NCI-H2081 treated with DMSO at 0.1 percent for 48 hours (cell line): ENCODE measurements around the gene PRICKLE2.

Source experiments
- DNase-seq: peaks from one replicate; lab custom pipeline; 2025; lab: John Stamatoyannopoulos, UW

PRICKLE2 gene

DNA sequence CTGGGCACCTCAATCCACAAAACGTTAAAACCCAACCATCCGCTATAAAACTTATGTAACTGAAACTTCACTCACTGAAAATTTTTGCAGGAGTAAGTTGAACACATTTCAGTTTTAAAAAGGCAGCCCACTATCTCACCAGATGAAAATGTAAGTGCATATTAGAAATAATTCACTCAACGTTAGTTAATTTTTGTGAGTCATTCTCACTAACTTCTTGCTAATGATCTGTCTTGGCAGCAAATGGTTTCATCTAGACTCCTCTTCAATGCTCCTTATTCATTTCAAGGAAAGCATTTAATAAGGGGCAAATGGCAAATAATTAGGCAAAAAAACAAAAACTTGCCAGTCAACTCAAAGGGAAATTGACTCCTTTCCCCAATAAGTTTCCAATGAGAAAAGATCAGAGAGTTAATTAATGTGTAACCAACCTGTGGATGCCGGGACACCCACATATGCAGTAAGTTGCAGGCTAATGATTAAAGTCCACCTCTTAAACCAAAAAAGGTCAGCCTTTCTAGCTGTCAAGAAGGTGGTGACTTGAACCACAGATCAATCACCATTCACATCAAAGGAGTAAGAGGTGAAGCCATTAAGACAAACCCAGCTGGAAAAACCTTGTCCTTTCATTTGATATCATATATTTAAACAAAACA, 22.9 kb upstream of the PRICKLE2 start:
- no peak for DNase-seq

DNA sequence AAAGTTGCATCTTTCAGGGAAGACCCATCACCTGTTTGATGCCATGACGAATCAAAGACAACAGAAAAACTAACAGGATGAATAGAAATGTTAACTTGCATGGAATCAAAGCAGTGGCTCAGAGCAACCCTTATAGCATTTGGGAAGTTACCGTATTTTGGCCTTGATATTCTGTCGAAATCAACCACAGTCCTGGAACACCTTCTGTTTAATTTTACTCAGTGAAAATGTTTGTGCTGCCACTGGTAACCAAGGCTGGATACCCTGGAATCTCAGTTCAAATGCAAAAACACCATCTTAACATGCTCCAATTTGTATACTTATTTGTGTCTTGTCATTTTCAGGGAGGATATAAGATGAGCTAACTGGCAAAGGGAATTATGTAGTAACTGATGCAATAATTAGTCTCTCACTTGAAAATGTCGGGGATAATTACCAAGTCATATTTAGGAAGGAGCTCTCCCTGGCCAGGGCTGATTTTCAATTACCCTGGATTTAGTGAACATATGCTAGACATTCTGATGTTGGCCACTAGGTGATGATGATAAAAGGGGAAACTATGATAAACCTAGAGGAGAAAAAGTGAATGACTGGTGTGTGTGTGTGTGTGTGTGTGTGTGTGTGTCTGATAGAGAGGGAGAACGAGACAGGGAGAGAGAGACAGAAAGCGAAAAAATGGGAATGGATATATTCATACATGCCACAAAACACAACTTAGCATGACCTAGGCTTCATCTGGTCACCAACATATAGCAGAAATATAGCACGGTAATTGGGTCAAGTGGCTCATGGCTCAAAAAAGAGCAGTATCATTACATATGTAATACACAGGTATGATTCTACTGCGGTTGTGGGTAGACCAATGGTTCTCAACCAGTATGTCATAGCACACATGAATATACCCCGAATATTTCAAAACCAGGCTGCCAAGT, 19.0 kb upstream of the PRICKLE2 start:
- DNase-seq, result no peak

DNA sequence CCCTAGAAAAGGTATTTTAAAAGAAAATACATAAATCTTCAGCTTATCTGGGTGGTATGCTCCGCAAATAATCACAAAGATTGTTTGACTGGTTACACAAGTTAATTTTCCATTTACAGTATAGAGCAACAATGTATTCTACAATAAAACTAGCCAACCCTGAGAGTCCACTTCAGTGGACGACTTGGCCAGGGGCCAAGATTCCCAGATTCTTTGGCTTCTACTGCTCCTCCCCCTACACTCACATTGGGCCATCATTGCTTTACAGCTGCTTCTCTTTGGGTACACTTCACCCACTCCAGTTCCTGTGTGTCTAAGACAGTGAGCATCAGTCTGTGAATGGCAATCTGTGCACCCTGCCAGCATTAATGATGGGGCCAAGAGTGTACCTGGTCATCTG, 17.2 kb upstream of the PRICKLE2 start:
- no peak for DNase-seq

DNA sequence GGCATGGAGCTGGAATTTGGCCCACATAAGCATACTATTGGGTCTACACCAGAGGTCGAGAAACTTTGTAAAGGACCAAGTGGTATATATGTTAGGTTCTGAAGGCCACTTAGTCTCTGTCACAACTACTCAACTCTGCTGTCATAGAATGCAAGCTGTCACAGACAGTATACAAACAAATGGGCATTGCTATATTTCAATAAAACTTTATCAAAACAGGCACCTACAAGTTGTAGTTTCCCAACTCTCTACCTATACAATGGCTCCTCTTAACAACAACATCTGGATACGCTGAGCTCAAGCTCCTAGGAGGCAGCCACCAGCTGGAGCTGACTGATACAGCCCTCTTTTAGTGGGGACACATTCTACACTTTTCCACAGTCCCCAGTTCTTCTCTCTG, 15.7 kb upstream of the PRICKLE2 start:
- no peak for DNase-seq

DNA sequence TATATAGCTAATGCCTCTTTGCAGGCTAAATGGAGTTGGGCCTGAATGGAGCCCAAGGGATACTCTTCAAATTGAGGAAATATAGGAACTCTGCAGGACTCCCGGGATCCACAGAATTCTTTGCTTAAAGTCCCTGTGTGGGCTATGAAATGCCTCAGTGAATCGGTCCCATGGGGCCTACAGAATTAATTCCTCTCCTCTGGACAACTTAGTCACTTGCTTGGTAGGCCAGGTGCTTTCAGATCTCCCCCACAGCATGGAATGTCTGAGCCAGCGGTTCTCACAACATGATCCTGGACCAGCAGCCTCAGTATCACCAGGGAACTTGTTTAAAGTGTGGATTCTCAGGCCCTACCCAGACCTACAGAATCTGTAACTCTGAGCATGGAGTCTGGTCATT, 15.1 kb upstream of the PRICKLE2 start:
- DNase-seq, result no peak

DNA sequence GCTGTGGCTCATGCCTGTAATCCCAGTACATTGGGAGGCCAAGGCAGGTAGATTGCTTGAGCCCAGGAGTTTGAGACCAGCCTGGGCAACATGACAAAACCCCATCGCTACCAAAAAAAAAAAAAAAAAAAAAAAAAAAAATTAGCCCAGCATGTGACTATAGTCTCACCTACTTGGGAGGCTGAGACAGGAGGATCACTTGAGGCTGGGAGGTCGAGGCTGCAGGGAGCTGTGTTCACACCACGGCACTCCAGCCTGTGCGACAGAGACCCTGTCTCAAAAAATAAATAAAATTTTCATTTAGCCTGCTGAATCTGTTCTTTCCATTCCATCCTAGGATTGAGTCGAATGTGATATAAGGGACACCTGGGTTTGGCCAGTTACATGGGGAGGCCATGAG, 14.6 kb upstream of the PRICKLE2 start:
- no peak for DNase-seq

DNA sequence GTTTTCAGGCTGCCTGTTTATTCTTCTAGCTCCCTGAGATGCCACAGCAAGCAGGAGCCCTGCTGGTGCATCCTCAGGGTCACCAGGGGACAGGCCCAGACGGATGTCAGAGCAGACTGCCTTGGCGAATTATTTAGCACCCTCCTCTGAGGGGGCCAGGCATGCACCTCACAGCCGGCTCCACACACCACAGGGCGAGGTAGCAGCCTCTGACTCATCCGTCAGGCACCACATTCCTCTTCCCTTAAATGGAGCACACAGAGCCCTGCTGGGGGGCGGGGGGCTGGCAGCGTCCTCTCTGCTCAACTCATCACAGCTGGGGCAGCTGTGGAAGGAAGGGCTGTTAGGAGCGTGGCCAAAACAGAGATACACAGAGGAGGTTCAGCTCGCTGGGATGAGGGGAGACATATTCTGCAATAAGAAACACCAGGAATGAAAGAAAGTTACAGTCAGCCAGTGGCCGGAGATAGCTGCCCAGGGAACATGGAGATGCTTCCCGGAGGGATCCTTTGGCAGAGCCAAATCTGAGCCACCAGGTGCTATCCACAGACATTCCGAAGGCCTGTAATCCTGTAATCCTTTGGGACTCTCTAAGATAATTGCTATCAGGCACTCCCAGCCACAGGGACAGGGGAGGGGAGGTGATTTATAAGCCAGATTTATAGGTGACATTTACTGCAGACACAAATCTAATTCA, 13.9 kb upstream of the PRICKLE2 start:
- no peak for DNase-seq

DNA sequence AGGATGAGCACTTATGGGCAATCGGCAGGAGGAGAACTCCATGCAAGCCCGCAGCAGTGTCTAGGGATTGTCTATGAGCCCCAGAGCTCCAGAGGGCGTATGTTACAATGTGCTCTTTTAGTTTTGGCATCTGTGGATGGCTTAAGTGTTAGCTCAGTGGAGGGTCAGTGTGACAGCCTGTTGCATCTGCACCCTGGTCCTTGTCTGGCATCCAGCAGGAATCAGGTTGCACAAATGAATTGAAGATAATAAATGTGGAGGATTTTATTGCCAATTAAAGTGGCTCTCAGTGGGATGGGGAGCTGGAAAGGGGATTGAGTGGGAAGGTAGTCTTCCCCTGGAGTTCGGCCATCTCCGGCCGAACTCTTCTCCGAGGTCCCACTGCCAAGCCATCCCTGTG, 11.8 kb upstream of the PRICKLE2 start:
- no peak for DNase-seq

DNA sequence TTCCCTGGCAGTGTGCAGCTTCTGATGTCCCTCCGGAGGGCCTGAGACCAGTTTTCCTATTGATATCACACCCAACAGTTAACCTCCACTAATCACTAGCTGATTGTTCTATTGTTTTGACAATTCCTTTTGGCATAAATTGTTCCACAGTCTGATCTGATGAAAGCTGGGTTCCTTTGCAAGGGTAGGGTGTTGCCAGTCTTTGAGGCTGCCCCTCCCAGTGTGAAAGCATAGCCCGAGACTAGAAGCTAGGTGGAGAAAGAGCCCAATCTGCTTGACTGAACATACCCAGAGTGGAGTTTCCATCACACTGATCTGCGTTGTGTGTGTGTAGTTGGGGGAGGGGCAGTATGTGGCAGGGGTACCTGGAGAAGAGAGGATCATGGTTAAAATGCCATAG, 10.3 kb upstream of the PRICKLE2 start:
- DNase-seq, result no peak

DNA sequence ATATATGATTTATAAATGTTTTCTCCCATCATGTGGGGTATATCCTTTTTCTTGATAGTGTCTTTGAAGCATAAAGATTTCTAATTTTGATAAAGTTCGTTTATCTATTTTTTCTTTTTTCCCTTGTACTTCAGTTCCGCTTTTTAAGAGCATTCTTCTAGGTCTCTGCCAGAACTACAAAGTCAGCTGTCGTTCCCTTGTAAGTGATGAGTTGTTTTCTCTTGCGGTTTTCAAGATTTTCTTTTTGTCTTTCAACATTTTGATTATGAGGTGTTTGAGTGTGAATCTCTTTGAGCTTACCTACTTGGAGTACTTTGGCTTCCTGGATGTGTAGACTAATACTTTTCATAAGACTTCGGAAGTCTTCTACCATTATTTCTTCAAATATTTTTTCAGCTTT, 9.3 kb upstream of the PRICKLE2 start:
- DNase-seq, result no peak

DNA sequence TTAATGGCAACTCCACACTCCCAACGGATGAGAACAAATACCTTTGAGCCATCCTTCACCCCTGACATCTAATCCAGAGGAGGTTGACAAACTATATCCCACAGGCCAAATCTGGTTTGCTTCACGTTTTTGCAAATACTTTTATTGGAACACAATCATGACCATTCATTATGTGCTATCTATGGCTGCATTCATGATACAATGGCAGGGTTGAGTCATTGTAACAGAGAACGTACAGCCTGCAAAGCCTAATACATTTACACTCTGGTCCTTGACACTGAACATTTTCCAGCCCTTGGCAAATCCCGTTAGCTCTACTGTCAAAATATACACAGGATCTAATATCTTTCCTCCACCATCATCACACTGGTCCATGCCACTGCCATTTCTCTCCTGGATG, 7.6 kb upstream of the PRICKLE2 start:
- no peak for DNase-seq

DNA sequence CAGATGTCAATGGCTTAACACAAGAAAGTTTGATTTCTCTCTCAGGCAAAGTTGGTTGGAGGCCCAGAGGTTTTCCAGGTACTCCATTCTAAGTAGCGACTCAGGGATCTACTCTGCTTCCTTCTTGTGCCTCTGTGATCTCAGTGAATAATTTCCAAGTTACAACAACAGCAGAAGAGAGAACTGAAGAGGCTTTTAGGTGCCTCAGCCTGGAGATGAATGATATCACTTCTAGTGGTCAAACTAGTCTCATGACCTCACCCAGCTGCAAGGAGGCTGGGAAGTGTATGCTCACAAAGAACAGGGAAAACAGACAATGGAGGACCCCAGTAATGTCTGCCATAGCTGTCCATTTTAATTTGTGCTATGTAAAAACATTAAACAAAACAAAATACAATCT, 4.6 kb upstream of the PRICKLE2 start:
- DNase-seq, result no peak

DNA sequence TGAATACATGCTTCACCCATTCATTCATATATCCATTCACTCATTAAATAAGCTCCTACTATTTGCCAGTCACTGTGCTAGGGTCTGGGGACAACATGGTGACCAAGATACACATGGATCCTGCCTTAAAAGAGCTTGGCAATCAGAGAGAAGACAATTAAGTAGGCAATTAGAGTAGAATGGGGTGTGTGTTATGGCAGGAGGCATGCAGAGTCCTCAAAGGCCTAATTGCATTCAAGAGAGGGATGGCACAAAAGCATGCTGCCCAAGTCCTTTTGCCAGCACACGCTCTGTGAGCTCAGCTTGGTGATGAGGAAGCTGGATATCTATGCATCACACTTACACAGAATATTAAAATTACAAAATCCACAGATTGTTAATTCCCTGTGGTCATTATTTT, 2.8 kb upstream of the PRICKLE2 start:
- no peak for DNase-seq

DNA sequence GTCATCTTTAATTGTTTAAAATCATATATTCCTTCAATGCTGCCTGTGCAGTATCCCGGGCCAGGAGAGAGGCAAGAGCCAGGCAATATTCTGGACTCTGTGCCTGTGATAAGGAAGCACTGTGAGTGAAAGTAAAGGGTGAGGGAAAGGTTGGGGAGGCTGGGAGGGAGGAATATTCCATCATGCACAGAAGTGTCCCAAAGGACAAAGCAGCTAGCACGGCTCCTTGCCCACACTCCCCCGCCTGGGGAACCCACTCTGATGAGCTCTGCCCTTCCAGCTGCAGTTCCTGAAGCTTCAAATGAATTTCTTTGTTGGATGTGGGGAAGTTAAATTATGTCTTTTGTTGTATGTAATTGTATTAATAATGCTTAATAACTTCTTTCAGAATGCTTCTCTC, 1.5 kb upstream of the PRICKLE2 start:
- DNase-seq, result no peak

DNA sequence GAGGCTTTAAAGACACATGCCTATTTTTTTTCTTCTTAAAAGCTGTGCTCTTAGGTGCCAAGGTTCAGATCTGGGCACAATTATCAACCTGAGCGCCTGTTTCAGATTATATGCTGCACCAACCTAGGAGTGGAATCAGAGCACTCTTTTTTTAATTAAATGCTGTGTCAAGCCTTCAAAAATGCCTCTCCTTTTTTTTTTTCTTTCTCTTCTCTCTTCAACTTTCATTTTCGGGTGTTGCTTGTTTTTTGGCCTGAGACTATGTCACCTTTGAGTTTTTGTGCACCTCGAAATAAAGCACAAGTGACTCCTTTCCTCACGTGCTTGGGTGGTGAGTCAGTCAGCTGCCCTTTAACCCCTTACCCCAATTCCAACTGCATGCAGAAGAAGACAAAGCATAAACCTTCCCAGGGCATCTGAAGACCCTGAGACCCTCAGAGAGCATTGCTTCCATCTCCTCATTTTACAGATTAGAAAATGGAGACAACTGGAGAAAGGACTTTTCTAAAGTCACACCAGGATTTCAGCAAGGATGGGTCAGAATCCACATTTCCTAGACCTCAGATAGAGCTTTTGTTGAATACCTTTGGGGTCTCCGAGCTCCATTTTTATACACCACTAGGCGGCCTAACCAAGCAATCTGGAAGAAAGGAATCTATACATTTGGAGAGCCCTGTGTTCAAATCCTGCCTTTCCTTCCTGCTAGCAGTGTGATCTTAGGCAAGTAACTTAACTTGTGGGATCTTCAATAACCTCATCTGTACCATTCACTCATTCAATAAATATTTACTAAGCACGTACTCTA, 631 bp upstream of the PRICKLE2 start:
- no peak for DNase-seq

DNA sequence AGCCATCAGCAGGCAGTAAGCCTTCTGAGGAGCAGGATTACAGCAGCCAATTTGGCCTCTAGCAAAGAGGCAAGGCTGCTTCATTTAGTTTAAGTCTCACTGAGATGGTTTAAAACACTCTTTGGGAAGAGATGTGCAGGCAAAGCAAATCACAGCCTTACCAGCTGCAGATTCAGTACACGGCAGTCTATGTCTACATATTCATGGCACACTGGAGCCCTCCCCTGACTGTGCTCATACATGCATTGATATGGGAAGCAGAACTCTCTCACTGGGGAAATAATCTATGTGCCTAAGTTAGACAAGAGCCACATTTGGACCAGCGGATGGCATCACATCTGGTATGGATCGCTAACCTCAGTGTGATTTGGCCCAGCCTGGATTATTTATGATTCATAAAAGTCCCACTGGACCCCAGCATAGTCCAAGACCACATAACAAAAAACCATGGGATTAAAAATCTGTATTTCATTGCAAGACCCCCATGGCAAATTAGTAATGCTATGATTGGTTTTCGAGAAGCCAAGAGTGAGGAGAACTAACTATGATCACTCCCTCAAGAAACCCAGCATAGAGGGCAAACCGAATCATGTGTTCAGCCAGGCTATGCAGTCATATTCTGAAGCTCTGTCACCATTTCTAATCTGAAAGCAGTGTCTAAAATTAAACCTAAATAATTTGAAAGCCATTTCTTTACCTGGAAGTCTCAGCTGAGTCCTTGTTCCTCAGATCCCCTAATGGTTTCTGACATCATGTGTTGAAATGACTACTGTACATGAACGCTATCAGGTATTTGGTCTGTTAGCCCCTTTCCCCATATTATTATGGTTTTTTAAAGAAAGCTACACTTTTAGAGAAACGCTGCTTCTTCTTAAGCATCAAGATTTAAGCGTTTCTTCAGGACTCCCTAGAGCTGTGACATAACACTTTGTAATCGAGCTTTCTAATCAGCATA, 1.2 kb downstream of the PRICKLE2 start:
- no peak for DNase-seq

DNA sequence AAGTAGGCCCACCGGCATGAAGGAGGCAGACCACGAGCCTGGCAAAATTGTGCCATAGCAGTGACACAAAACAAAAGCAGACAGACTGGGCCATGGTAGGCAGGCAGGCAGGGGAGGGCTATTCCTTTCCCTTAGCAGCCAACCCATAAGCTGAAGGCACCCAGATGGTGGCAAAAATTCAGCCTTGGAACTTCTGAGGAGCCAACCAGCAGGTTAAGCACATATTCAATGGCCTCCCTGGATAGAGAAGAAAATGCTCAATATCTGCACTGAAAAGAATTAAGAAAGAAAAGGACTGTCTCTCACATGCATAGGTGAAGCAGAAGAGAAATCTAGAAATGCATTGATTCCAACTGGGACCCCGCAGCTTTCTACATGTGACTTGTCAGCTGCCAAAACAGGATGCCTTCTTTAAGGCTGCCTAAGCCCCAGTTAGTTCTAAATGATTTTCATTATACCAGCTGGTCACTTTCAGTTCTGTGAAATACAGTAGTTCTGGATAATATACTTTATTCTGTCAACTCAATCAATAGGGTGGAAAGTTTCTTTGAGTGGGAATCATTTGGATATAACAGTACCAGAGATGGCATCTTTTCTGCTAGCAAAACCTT, 2.7 kb downstream of the PRICKLE2 start:
- no peak for DNase-seq

DNA sequence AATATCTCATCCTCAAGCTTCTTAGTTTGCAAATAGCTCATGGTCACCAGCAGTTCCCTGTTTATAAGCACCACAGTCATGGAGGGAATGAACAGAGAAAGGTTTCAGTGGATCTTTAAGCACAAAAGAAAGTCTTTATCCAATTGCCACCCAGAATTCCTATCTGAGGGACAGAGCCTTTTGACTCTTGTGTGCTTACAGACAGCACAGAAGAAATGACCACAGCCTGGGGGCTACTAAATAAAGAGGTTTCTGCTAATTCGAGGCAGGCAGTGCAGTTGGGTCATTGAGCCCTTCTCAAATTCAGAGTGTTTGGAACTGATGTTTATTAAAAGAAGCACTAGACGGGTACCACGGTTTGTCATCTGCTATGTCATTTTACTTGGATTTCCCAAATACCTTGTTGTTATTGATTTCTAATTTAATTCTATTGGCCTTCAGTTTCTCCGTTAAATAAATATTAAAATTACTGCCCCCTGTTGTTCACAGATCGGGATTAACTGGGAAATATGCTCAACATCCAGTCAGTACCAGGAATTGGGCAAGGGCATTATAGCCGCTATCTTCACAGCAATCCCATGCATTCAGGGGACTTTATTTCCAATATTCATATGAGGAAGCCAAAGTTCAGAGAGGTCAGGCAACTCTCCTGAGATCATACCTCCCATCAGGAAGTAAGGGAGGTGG, 3.6 kb downstream of the PRICKLE2 start:
- no peak for DNase-seq

DNA sequence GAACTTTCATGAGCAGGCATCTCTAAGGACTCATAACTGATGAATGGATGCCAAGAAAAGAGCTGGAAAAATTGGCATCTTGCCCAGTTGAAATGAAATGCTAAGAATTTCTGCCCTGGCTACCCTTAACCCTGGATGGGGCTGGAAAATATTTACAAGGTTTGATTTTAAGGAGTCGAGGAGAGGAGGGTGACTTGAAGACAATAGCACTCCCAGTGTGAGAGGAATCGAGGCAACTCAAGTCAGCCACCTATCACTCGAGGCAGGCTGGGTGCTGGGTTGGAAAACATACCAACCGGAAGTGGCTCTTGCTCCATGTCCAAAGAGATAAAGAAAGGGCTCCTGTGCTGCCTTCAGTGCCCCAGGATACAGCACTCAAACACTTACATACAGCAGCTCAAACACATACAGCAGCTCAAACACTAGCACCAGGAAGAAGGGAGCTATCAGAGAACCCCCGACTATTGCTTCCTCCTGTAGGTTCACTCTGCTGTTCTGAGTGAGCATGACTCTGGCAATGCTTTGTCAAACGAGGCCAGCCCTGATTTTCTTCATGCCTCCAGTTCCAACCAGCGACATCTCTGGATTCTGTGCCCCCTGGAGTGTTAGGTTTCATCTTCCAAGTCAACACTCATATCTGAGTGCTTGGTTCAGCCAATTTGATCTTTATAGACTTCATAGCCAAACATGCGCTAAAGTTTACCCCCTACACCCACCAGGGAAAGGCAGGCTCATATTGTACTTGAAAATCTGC, 4.9 kb downstream of the PRICKLE2 start:
- no peak for DNase-seq
